Measurements from ENCODE around the gene MBLAC1. TPM values are rescaled to one million over a fixed set of nuclear protein-coding genes. Genes with fewer than 3 reads are reported as not detected.

Gene MBLAC1
- total RNA-seq, 4 donors from 2014 or later: 1.4 to 7.4 (median 3.1) TPM

DNA sequence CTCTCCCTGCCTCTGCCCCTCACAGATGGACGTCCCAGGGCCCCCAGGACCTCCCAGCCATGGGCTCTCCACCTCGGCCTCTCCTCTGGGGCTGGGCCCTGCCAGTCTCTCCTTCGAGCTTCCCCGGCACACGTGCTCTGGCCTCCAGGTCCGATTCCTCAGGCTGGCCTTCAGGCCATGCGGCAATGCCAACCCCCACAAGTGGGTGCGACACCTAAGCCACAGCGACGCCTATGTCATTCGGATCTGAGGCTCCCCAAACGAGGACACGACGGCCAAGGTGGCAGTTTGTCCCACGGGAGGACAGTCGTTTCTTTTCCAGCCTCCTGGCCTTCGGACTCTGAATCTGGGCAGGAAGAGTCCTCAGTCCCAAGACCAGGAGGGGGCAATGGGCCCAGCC lies 20.1 kb upstream of the MBLAC1 start:
- Histone ChIP-seq H3K27ac (no peak overlapping the region), H3K4me3 (no peak overlapping the region), H3K36me3 (peaks cover 0 to 58% of the 10 kb centered on the region in 2 donors), H3K4me1 (peaks cover 5 to 7% of the 10 kb centered on the region in 2 donors), H3K27me3 (no peaks in the 10 kb centered on the region), H3K9me3 (no peaks in the 10 kb centered on the region)
- intact Hi-C loops (cut with DNase I; ENCODE audit: low total_unique reads) (no loop called here), in situ Hi-C loops (cut with MboI; ENCODE audit: low sequenced_read_pairs in 4 of 4) (no loop called here)
- no peak for ATAC-seq
- no peak for TF ChIP-seq CTCF (IDR thresholded peaks at IDR 0.05 in 4 of 5, conservative IDR thresholded peaks at IDR 0.05 in 1 of 5)
- TF ChIP-seq POLR2A (IDR thresholded peaks at IDR 0.05): no peak
- DNase-seq: no peak

DNA sequence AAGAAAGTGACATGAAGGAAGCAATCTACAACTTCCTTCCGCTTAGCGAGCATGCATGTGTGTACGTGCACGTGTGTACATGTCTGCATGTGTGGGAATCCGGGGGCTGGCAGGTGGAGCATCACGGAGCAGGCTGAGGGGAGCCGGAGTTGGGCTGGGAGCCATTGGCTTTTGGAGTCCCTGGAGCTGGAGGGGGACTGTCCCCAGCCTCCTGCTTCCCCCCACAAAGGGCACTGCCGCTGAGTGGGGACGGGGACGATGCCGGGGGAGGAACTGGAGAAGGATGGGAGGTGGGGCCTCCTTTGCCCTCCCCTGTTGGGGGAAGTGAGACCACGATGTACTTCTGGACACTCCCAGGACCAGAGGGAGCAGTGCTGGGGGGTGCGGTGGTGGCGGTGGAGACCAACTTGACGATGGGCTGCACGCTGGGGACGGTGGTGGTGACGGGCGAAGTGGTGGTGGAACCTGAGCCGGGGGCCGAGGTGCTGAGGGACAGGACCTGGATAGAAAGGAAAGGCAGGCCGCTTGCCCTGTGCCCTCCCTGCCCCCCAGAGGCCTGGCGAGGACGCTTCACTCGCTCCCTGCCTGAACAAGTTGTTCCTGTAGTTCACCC lies 19.5 kb upstream of the MBLAC1 start:
- Histone ChIP-seq H3K9me3 (no peaks in the 10 kb centered on the region), H3K4me1 (peaks cover 4 to 6% of the 10 kb centered on the region in 2 donors), H3K4me3 (no peak overlapping the region), H3K27me3 (no peaks in the 10 kb centered on the region), H3K36me3 (peaks cover 0 to 64% of the 10 kb centered on the region in 2 donors), H3K27ac (no peak overlapping the region)
- no peak for DNase-seq
- intact Hi-C loops (cut with DNase I; ENCODE audit: low total_unique reads) (no loop called here), in situ Hi-C loops (cut with MboI; ENCODE audit: low sequenced_read_pairs in 4 of 4) (no loop called here)
- ATAC-seq: no peak
- TF ChIP-seq CTCF (IDR thresholded peaks at IDR 0.05 in 4 of 5, conservative IDR thresholded peaks at IDR 0.05 in 1 of 5) (no peak), POLR2A (IDR thresholded peaks at IDR 0.05) (no peak)

GRCh38 chr7:100107890-100108289 lies 18.9 kb upstream of the MBLAC1 start:
- no peak for ATAC-seq
- in situ Hi-C loops (cut with MboI; ENCODE audit: low sequenced_read_pairs in 4 of 4): no loop called here

DNA sequence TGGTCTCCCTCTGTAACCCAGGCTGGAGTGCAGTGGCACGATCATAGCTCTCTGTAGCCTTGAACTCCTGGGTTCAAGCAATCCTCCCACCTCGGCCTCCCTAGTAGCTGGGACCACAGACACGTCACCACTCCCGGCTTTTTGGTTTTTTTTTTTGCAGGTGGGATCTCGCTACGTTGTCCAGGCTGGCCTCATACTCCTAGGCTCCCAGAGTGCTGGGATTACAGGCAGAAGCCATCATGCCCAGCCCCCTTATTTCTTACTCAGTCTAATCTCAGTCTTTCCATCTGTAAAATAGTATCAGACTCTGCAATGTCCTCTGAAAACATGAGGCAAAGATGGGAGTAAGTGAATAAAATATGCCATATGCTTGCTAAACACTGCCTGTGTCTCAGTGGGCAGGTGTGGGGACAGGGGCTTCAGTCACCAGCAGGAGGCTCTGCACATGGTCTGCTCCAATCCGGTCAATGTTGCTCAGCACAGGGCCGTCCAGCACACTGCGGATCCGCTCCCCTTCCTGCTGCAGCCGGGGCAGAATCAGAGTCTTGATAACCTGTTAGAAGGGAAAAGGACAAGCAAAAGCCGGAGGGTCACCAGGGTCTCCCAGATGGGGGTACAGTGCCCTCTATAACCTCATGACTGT lies 17.1 kb upstream of the MBLAC1 start:
- Histone ChIP-seq H3K36me3 (peaks cover 0 to 85% of the 10 kb centered on the region in 2 donors), H3K4me1 (no peaks in the 10 kb centered on the region), H3K4me3 (no peak overlapping the region), H3K9me3 (no peaks in the 10 kb centered on the region), H3K27me3 (no peaks in the 10 kb centered on the region), H3K27ac (no peak overlapping the region)
- intact Hi-C loops (cut with DNase I; ENCODE audit: low total_unique reads) (no loop called here), in situ Hi-C loops (cut with MboI; ENCODE audit: low sequenced_read_pairs in 4 of 4) (no loop called here)
- ATAC-seq (no peak), DNase-seq (no peak)
- TF ChIP-seq CTCF (IDR thresholded peaks at IDR 0.05 in 4 of 5, conservative IDR thresholded peaks at IDR 0.05 in 1 of 5) (no peak), POLR2A (IDR thresholded peaks at IDR 0.05) (no peak)

More at GRCh38 chr7:100107890-100108289, 18.9 kb upstream of the MBLAC1 start:
- no peak for TF ChIP-seq CTCF (IDR thresholded peaks at IDR 0.05 in 4 of 5, conservative IDR thresholded peaks at IDR 0.05 in 1 of 5)
- TF ChIP-seq POLR2A (IDR thresholded peaks at IDR 0.05): no peak
- H3K9me3 ChIP-seq: no peaks in the 10 kb centered on the region
- no peaks in the 10 kb centered on the region for H3K27me3 ChIP-seq
- H3K4me3 ChIP-seq: no peak overlapping the region
- no peaks in the 10 kb centered on the region for H3K4me1 ChIP-seq
- DNase-seq: no peak
- H3K36me3 ChIP-seq: peaks cover 0 to 70% of the 10 kb centered on the region in 2 donors
- intact Hi-C loops (cut with DNase I; ENCODE audit: low total_unique reads): no loop called here
- H3K27ac ChIP-seq: no peak overlapping the region
